SJCRH30 (cell line): ENCODE data around the gene ALG9. TPM values are rescaled to one million over a fixed set of nuclear protein-coding genes. Genes with fewer than 3 reads are reported as not detected.
A peak's percentile ranks its signal among the peaks of the same experiment; 100 is the strongest.

Source experiments
- DNase-seq, 2 experiments: peaks; one replicate each; pipeline ENCODE4 v3.0.0-alpha.2; 2015 to 2020
- H3K27ac ChIP-seq: fragments of 250-450 bp; sonication (Bioruptor Pico); 2 replicates; pipeline ENCODE4 v1.5.1; 2020; ENCODE audit warnings: mild to moderate bottlenecking, moderate library complexity
- H3K27me3 ChIP-seq: fragments of 250-450 bp; sonication (Bioruptor Pico); 2 replicates; pipeline ENCODE4 v1.5.1; 2020; ENCODE audit warnings: mild to moderate bottlenecking, moderate library complexity
- H3K36me3 ChIP-seq: fragments of 250-450 bp; sonication (Bioruptor Pico); 2 replicates; pipeline ENCODE4 v1.5.1; 2020; ENCODE audit warnings: mild to moderate bottlenecking, moderate library complexity
- H3K4me1 ChIP-seq: fragments of 250-450 bp; sonication (Bioruptor Pico); 2 replicates; pipeline ENCODE4 v1.5.1; 2020; ENCODE audit warnings: mild to moderate bottlenecking, moderate library complexity
- H3K4me3 ChIP-seq: fragments of 250-450 bp; sonication (Bioruptor Pico); 2 replicates; pipeline ENCODE4 v1.5.1; 2020; ENCODE audit warnings: mild to moderate bottlenecking, moderate library complexity
- H3K9me3 ChIP-seq: fragments of 250-450 bp; sonication (Bioruptor Pico); replicated peaks from 2 replicates; pipeline ENCODE4 v1.5.1; 2020; ENCODE audit warnings: mild to moderate bottlenecking, moderate library complexity
- total RNA-seq: library from RNA; depleted of rRNA; stranded (reverse); fragments of >200 nt; shearing (Covaris generic); gene quantifications from 2 replicates; pipeline ENCODE4 v1.2.3, GENCODE V29; 2014

The ALG9 gene
- total RNA-seq, 1 experiment from 2014 or later, result 31.4 TPM

DNA sequence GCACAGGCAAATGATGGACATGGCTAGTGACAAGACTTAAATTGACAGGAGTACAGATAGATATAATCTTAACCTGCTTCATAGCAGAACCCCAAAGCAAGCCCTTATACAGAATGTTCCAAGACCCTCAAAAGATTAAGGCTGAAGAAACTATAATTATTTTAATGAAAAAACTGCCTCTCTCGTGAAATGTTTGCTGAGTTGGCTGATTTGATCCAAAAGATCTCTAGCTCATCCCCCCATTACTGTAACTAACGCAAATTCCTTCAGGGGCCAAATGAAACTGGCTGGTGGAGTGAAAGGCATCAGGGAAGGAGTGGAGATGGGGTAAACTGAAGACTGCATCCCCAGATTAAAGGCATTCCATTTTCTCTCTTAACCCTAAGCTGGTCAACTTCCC is 19.3 kb downstream of the ALG9 start:
- DNase-seq, result no peak
- H3K27me3 ChIP-seq, result no peaks in the 10 kb centered on the region

DNA sequence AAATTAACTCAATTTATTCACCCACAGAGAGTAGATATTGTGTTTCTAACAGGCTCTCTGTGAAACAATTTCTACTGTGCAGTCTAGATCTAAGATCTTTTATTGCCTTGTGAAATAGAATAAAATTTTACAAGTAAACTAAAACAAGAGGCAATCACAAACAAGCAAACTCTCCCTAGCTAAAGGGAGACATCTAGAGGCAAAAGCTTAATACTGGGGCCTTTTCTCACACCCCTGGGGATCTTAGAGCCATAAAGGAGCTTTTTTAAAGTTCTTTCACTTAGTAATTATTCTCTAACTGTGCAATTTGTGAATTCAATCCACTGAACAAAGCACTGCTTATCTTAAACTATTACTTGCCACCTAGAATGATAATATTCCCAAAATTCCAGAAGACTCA is 19.7 kb downstream of the ALG9 start:
- H3K4me3 ChIP-seq, result no peak overlapping the region
- no peaks in the 10 kb centered on the region for H3K4me1 ChIP-seq
- H3K27me3 ChIP-seq, result no peaks in the 10 kb centered on the region
- H3K9me3 ChIP-seq, result no peaks in the 10 kb centered on the region
- no peak for DNase-seq
- H3K36me3 ChIP-seq, result no peaks in the 10 kb centered on the region
- no peak overlapping the region for H3K27ac ChIP-seq

More for the DNA sequence above, 19.3 kb downstream of the ALG9 start:
- Histone ChIP-seq H3K36me3 (no peaks in the 10 kb centered on the region), H3K9me3 (no peaks in the 10 kb centered on the region), H3K27ac (no peak overlapping the region), H3K4me1 (no peaks in the 10 kb centered on the region), H3K4me3 (no peak overlapping the region)

DNA sequence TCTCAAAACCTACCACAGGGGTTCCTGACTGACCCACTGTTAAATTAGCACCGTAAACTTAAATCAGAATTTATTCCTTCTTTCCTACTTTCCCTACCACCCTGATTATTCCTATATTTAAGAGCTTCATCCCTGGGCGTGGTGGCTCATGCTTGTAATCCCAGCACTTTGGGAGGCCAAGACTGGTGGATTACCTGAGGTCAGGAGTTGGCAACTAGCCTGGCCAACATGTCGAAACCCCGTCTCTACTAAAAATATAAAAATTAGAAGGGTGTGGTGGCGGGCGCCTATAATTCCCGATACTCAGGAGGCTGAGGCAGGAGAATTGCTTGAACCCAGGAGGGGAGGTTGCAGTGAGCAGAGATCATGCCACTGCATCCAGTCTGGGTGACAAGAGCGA is 20.3 kb downstream of the ALG9 start:
- H3K27me3 ChIP-seq, result no peaks in the 10 kb centered on the region
- no peak for DNase-seq
- H3K4me3 ChIP-seq, result no peak overlapping the region
- H3K9me3 ChIP-seq, result no peaks in the 10 kb centered on the region
- H3K36me3 ChIP-seq, result no peaks in the 10 kb centered on the region
- H3K4me1 ChIP-seq, result no peaks in the 10 kb centered on the region
- no peak overlapping the region for H3K27ac ChIP-seq

DNA sequence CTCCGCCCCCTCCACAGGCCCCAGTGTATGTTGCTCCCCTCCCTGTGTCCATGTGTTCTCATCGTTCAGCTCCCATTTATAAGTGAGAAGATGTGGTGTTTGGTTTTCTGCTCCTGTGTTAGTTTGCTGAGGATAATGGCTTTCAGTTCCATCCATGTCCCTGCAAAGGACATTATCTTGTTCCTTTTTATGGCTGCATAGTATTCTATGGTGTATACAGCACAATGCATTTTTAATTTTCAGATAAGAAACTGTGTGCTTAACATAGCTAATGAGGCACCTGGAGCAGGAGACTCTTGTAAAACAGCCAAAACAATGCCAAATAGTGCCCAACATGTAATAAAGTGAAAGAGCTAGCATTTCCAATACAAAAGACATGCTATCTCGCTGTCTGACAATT is 21.8 kb downstream of the ALG9 start:
- Histone ChIP-seq H3K36me3 (no peaks in the 10 kb centered on the region), H3K27ac (no peak overlapping the region), H3K4me1 (no peaks in the 10 kb centered on the region), H3K27me3 (no peaks in the 10 kb centered on the region), H3K4me3 (no peak overlapping the region), H3K9me3 (no peaks in the 10 kb centered on the region)
- no peak for DNase-seq

DNA sequence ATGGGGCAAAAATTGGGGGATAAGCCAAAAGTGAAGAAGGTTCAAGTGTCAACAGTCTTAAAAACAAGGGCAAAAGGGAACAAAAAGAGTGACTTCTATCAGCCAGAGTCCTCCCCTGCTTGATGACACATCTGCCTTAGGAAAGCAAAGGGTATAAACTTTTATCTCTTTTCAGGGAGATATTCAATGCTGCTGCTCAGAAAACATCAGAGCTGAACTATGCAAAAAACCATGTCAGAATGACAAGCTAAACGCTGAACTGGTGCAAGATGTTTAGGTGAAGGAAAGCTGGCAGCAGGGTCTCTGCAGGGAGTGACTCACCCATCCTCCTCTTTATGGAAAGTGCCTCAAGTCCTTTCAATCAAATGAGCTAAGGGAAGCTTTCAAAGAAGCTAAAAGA is 24.7 kb downstream of the ALG9 start:
- Histone ChIP-seq H3K27me3 (no peaks in the 10 kb centered on the region), H3K9me3 (no peaks in the 10 kb centered on the region), H3K36me3 (no peaks in the 10 kb centered on the region), H3K4me1 (no peaks in the 10 kb centered on the region), H3K27ac (no peak overlapping the region), H3K4me3 (no peak overlapping the region)
- no peak for DNase-seq

DNA sequence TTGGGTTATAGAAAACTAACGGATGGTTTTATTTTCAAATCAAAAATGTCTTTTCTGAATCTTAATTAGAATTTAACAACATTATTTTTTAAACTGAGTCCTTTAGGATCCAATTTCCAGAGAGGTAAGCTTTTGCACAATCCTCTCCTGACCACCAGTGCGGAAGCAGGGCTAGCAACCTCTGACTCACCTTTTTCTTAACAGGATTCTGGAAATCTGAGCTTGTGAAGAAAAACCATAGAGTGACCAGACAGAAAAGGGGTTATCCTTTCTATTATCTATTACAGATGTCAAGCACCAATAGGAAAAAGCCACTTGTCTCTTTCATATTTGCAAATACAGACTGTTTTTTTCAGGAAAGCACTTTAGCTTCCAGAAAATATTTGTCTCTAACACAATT is 25.3 kb downstream of the ALG9 start:
- Histone ChIP-seq H3K27ac (no peak overlapping the region), H3K4me1 (no peaks in the 10 kb centered on the region), H3K36me3 (no peaks in the 10 kb centered on the region), H3K4me3 (no peak overlapping the region), H3K27me3 (no peaks in the 10 kb centered on the region), H3K9me3 (no peaks in the 10 kb centered on the region)
- no peak for DNase-seq

DNA sequence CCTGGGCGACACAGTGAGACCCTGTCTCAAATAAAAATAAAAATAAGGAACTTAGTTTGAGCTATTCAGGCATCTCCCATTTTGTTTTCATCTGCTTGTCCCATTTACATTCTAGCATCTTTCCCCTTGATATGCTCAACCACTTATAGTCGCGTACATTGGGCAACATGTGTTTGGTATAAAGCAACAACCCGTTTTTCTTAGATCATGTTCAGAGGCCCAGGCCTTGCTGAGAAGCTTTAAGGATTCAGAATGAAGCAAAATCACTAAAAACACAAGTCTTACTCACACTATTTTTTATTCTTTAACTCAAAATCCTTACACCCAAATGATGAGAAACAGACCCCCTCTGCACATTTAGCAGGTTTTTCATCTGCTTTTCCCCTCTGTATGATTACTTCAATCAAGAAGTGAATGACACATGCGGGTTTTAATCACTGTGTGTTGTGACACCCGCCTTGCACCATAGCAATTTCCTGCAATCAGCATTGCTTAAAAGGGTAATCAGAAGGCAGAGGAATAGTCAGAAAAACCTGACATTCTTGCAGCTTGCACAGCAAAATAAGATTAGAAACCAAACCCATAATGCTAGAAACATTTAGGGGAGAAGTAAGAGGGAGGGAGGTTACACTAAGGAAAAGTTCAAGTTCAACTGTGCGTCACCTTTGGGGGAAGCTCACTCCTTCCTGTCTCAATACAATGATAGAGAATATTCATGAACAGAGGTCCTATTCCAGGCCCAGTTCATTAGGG is 25.9 kb downstream of the ALG9 start:
- H3K27ac ChIP-seq, result no peak overlapping the region
- H3K4me1 ChIP-seq, result no peaks in the 10 kb centered on the region
- no peaks in the 10 kb centered on the region for H3K36me3 ChIP-seq
- H3K4me3 ChIP-seq, result no peak overlapping the region
- no peaks in the 10 kb centered on the region for H3K9me3 ChIP-seq
- no peak for DNase-seq
- no peaks in the 10 kb centered on the region for H3K27me3 ChIP-seq

DNA sequence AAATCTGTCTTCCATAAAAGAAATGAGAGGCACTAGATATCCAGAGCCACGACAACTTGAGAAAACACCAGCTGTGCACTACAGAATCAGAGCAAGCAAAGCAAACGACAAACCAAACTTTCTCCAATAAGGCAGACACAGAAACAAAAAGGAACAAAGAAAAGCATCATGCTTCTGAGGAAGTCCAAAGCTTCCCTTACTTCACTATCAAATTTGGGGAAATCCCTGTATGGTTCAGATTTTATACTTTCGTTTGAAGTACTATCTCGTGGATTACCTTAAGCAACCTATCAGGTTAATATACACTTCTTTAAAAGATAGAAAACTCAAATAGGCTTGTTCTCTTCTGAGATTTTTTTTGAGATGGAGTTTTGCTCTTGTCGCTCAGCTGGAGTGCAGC is 27.7 kb downstream of the ALG9 start:
- no peak for DNase-seq
- Histone ChIP-seq H3K27ac (no peak overlapping the region), H3K9me3 (no peaks in the 10 kb centered on the region), H3K36me3 (0 out of 2 replicates have a peak, but pooled peaks cover 3% of the 10 kb centered on the region), H3K4me1 (no peaks in the 10 kb centered on the region), H3K4me3 (no peak overlapping the region), H3K27me3 (no peaks in the 10 kb centered on the region)

DNA sequence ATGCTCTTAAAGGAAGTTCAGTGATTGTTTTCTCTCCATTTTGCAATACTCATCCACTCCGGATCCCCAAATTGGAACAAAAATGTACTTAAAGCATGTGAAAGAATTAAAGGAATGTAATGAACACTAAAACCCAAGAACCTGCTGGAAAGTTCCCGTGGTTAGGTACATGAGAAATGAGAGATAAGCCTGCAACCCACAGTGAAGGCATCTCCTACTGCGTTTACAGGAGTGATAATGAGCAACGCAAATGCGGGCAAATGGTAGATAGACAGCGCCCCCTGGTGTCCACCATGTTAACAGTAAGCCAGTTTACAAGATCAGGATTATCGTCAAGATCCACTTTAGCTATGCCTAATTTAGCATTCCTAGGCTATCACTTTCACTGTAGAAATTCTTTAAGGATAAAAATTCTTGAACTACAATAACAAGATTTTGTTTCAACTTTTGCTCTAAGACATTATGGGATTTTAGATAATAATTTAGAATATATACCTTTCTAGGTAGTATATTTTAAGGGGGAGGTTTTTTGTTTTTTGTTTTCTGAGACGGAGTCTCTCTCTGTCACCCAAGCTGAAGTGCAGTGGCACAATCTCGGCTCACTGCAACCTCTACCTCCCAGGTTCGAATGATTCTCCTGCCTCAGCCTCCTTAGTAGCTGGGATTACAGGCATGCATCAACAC is 29.9 kb downstream of the ALG9 start:
- H3K36me3 ChIP-seq, result peaks cover 3% of the 10 kb centered on the region; the same call in 1 of the 2 replicates
- DNase-seq, result peak; percentile 70 to 85
- H3K27ac ChIP-seq, result no peak overlapping the region
- H3K4me1 ChIP-seq, result no peaks in the 10 kb centered on the region
- H3K27me3 ChIP-seq, result no peaks in the 10 kb centered on the region
- no peak overlapping the region for H3K4me3 ChIP-seq
- H3K9me3 ChIP-seq, result no peaks in the 10 kb centered on the region

DNA sequence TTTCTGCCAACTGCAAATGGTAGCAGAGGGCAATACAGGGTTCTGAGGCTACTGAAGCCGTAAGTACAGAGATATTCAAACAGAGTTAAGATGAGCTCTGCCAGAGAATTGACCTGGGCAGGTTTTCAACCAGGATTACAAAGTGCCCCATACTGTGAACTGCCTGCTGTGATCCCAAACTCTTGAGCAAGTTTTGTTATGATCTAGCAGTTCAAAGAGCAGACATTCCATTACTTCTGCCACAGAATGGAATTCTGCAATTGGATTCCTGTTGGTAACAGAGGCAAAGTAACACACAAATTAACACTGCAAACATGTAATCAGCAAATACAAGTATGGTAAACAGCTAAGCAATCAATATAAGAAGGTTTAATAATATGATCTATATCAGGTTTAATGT is 31.2 kb downstream of the ALG9 start:
- no peaks in the 10 kb centered on the region for H3K9me3 ChIP-seq

DNA sequence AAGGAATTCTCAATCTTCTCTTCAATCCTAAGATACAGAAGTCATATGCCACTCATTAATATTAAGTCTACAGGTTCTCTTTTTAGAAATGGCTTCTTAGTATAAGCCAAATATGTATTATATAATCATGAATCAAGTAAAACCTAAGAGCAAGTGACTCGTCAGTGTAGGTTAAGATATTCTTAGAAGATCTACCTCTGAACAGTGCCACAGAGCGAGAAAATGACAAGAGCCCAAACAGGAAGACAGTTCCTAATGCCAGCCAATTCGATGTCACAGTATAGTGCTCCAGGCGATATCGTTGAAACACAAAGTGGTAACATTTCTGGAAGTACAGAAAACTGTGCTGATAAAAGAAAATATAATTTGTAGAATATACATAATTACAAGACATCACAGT is 33.3 kb downstream of the ALG9 start:
- H3K4me3 ChIP-seq, result no peak overlapping the region
- H3K36me3 ChIP-seq, result peaks cover 3% of the 10 kb centered on the region; the same call in 1 of the 2 replicates
- H3K27me3 ChIP-seq, result no peaks in the 10 kb centered on the region
- H3K4me1 ChIP-seq, result no peaks in the 10 kb centered on the region
- DNase-seq, result no peak
- no peaks in the 10 kb centered on the region for H3K9me3 ChIP-seq
- H3K27ac ChIP-seq, result no peak overlapping the region

More for the DNA sequence above, 31.2 kb downstream of the ALG9 start:
- no peak overlapping the region for H3K4me3 ChIP-seq
- peaks cover 3% of the 10 kb centered on the region; the same call in 1 of the 2 replicates for H3K36me3 ChIP-seq
- no peak overlapping the region for H3K27ac ChIP-seq
- no peaks in the 10 kb centered on the region for H3K4me1 ChIP-seq
- no peaks in the 10 kb centered on the region for H3K27me3 ChIP-seq
- DNase-seq, result no peak

DNA sequence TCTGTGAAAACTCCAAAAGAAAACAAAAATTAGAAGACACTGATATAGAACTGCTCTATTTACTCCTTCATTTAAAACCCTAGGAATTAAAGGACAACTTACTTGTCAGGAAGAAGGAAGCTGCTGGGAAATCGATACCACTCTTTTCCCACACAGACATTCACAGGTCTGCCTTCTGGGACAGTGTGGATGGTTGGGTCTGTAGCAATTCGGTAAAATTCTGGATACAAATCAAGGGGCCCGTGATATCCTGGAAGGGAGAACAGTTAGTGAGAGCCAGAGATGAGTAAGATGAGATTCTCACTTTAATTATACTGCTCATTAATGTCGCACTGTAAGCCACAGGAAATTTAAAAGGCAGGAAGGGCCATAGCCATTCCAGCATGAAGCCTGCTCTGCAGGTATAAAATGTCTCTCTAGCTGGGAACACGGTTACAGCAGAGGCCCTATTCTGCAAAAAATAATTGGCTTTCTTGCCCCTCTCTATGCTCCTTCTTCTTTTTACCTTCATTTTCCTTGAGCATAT is 34.0 kb downstream of the ALG9 start:
- DNase-seq, result no peak
- H3K27ac ChIP-seq, result no peak overlapping the region
- H3K4me1 ChIP-seq, result no peaks in the 10 kb centered on the region
- peaks cover 3% of the 10 kb centered on the region; the same call in 1 of the 2 replicates for H3K36me3 ChIP-seq
- no peak overlapping the region for H3K4me3 ChIP-seq
- no peaks in the 10 kb centered on the region for H3K9me3 ChIP-seq
- no peaks in the 10 kb centered on the region for H3K27me3 ChIP-seq

DNA sequence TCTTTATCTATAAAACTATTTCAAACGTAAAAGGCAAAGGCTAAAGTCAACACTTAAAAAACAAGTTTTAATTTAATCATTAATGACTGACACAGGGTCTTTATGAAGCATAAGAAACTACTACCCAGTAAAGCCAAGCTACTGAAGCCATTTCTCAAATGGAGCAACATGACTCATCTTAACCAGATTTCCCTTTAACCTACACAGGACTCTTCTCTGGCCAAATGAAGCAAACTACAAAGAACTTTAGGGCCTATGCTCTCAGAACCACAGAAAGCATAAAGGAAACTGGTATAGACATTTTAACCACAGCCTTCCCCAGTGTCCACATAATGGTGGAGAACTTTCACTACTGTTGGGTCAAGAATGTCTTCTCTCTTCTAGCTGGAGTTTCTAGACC is 34.7 kb downstream of the ALG9 start:
- DNase-seq, result no peak
- Histone ChIP-seq H3K27ac (no peak overlapping the region), H3K27me3 (no peaks in the 10 kb centered on the region)

DNA sequence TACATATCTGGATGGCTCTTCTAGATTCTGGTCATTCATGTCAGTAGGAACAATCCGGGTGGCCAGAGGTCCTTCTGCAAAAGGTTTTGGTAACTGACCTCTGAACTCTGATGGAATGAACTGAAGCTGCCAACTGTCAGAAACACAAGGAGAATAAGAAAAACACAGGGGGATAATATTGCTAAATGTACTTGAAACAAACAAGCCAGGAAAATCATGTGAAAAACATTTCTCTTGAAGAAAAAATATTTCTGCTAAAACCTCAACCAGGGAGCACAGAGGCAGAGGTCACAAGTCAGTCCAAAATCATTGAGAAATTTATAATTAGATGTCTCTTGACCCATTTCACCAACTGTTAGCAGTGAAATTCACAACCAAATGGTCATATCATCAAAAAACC is 35.2 kb downstream of the ALG9 start:
- Histone ChIP-seq H3K4me3 (no peak overlapping the region), H3K4me1 (no peaks in the 10 kb centered on the region), H3K36me3 (peaks cover 3% of the 10 kb centered on the region), H3K9me3 (no peaks in the 10 kb centered on the region), H3K27ac (no peak overlapping the region), H3K27me3 (no peaks in the 10 kb centered on the region)
- DNase-seq, result no peak

More for the DNA sequence above, 34.7 kb downstream of the ALG9 start:
- Histone ChIP-seq H3K4me1 (no peaks in the 10 kb centered on the region), H3K4me3 (no peak overlapping the region), H3K36me3 (peaks cover 3% of the 10 kb centered on the region), H3K9me3 (no peaks in the 10 kb centered on the region)

DNA sequence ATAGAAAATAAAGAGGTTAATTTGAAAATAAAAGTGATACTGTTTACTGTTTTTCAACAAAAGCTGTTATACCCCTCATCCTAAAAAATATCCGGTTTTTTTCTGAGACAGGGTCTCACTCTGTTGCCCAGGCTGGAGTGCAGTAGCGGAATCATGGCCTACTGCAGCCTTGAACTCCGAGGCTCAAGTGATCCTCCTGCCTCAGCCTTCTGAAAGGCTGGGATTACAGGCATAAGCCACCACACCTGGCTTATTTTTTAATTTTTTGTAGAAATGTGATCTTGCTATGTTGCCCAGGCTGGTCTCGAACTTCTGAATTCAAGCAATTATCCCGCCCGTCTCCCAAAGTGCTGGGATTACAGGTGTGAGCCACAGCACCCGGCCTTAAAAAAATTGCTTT is 35.7 kb downstream of the ALG9 start:
- Histone ChIP-seq H3K4me1 (no peaks in the 10 kb centered on the region), H3K27ac (no peak overlapping the region), H3K9me3 (no peaks in the 10 kb centered on the region), H3K27me3 (no peaks in the 10 kb centered on the region), H3K36me3 (peaks cover 3% of the 10 kb centered on the region), H3K4me3 (no peak overlapping the region)
- no peak for DNase-seq
